ENCODE measurements around the gene THSD7A.

Gene THSD7A

DNA sequence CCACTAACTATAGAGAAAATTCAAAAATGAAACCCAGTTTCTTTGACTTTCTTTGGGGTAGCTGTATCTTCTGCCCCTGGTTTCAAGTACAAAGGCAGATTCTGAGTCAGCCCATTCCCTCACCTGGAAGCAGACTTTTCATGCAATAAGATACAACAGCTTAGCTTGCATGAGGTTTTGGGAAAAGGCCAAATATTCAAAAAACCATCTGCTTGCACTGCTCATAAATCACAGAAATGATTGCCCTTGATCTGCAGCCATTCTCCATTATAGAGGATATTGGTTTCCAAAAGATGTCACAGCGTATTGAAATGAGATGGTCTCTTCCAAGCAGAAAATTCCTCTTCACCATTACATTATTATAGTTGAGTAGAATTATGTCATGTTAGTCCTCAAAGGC lies 504.4 kb downstream of the THSD7A start:
- FAIRE-seq, result no peak

All from G401.6 (cell line).